Cortex of kidney (tissue), 1 donor: ENCODE data around the gene KCTD17.

Source experiments
- DNase-seq: peaks from one replicate; lab custom pipeline; 2025; lab: John Stamatoyannopoulos, UW

Gene KCTD17

GRCh38 chr22:37021041-37021440 lies 30.5 kb upstream of the KCTD17 start:
- DNase-seq = no peak

GRCh38 chr22:37021710-37022482 lies 29.6 kb upstream of the KCTD17 start:
- no peak for DNase-seq

- no peak for DNase-seq
Measured at GRCh38 chr22:37022483-37023337, 28.8 kb upstream of the KCTD17 start.

- no peak for DNase-seq
Measured at GRCh38 chr22:37023743-37024338, 27.7 kb upstream of the KCTD17 start.

GRCh38 chr22:37024339-37025157 lies 27.0 kb upstream of the KCTD17 start:
- DNase-seq = no peak

- DNase-seq = no peak
Measured at GRCh38 chr22:37025500-37026070, 26.0 kb upstream of the KCTD17 start.

GRCh38 chr22:37026325-37026724 lies 25.2 kb upstream of the KCTD17 start:
- no peak for DNase-seq

GRCh38 chr22:37027556-37027955 lies 24.0 kb upstream of the KCTD17 start:
- DNase-seq = no peak

- DNase-seq = no peak
Measured at GRCh38 chr22:37028692-37029674, 22.6 kb upstream of the KCTD17 start.

- DNase-seq = no peak
Measured at GRCh38 chr22:37030560-37031281, 20.8 kb upstream of the KCTD17 start.

GRCh38 chr22:37032134-37032534 lies 19.4 kb upstream of the KCTD17 start:
- no peak for DNase-seq

- no peak for DNase-seq
Measured at GRCh38 chr22:37032535-37033460, 18.7 kb upstream of the KCTD17 start.

GRCh38 chr22:37033605-37034430 lies 17.7 kb upstream of the KCTD17 start:
- no peak for DNase-seq

GRCh38 chr22:37036655-37037377 lies 14.7 kb upstream of the KCTD17 start:
- no peak for DNase-seq

- DNase-seq = no peak
Measured at GRCh38 chr22:37037669-37038068, 13.9 kb upstream of the KCTD17 start.

- DNase-seq = no peak
Measured at GRCh38 chr22:37039466-37039865, 12.1 kb upstream of the KCTD17 start.
